Spleen (tissue), 11 donors: ENCODE data around the gene PBX1. TPM values are rescaled to one million over a fixed set of nuclear protein-coding genes. Genes with fewer than 3 reads are reported as not detected.

Experiments used
- DNase-seq: peaks from one replicate; pipeline ENCODE4 v3.0.0-alpha.2; 2020
- H3K27ac ChIP-seq, 8 donors: fragments of 200-600 bp; sonication (generic) in 7 of 8; 1 replicate in 4 of 8; 2 replicates in 4 of 8; pipeline versions ENCODE4 v1.5.0 to v1.8.0; 2016 to 2021; ENCODE audit warnings: inconsistent platforms in 4 of 8, mild to moderate bottlenecking in 4 of 8, moderate library complexity in 1 of 8
- H3K27me3 ChIP-seq, 7 donors: fragments of 200-600 bp; sonication (generic) in 6 of 7; replicated peaks in 1 of 7; 1 replicate in 4 of 7; 2 replicates in 3 of 7; pipeline versions ENCODE4 v1.5.0 to v1.8.0; 2016 to 2021; ENCODE audit warnings: inconsistent platforms in 3 of 7, mild to moderate bottlenecking in 1 of 7
- H3K36me3 ChIP-seq, 6 donors: fragments of 200-600 bp; sonication (generic) in 5 of 6; 1 replicate in 4 of 6; 2 replicates in 2 of 6; pipeline versions ENCODE4 v1.5.0 to v1.8.0; 2016 to 2021; ENCODE audit warnings: inconsistent platforms in 2 of 6
- H3K4me1 ChIP-seq, 6 donors: fragments of 200-600 bp; sonication (generic) in 5 of 6; 1 replicate in 3 of 6; 2 replicates in 3 of 6; pipeline versions ENCODE4 v1.5.0 to v1.8.0; 2016 to 2021; ENCODE audit warnings: inconsistent platforms in 3 of 6
- H3K4me3 ChIP-seq, 8 donors: fragments of 200-600 bp; sonication (generic) in 7 of 8; 1 replicate in 4 of 8; 2 replicates in 4 of 8; pipeline versions ENCODE4 v1.5.0 to v1.8.0; 2016 to 2021; ENCODE audit warnings: inconsistent platforms in 4 of 8, mild to moderate bottlenecking in 4 of 8, moderate library complexity in 2 of 8
- H3K9me3 ChIP-seq, 8 donors: fragments of 200-600 bp; sonication (generic) in 7 of 8; 1 replicate in 4 of 8; 2 replicates in 4 of 8; pipeline versions ENCODE4 v1.5.0 to v1.8.0; 2016 to 2021; ENCODE audit warnings: inconsistent platforms in 4 of 8
- CTCF ChIP-seq, 11 experiments: fragments of 200-600 bp in 7 of 11; fragments of 450-650 bp in 4 of 11; sonication (generic) in 4 of 11; IDR thresholded peaks in 8 of 11; conservative IDR thresholded peaks in 3 of 11; 1 replicate in 7 of 11; 2 replicates in 4 of 11; pipeline versions ENCODE4 v1.4.0 to v1.8.0; 2016 to 2021; ENCODE audit warnings: antibody characterized with exemption in 11 of 11, inconsistent platforms in 4 of 11, mild to moderate bottlenecking in 1 of 11
- POLR2A ChIP-seq, 3 donors: fragments of 450-650 bp; IDR thresholded peaks; one replicate each; pipeline ENCODE4 v1.5.1; 2017; ENCODE audit warnings: antibody characterized with exemption in 3 of 3, mild to moderate bottlenecking in 1 of 3
- POLR2AphosphoS5 ChIP-seq, 3 donors: sonication (generic); formaldehyde crosslinking; IDR thresholded peaks; one replicate each; pipeline ENCODE4 v1.5.1; 2017; ENCODE audit warnings: antibody characterized with exemption in 3 of 3
- WGBS, 5 donors: extraction: QIAGEN DNeasy Blood & Tissue Kit in 3 of 5; methylation state at CpG; one replicate each; pipeline versions ENCODE4 v1.1.5 to v1.1.7; 2013 to 2018; 5-methylcytosine and 5-hydroxymethylcytosine counted together
- intact Hi-C: fragments of 100-400 bp; cut with DNase I; formaldehyde crosslinking; loops from one replicate; pipeline ENCODE4 v1.15.0; 2023; ENCODE audit warnings: low total_unique reads
- polyA plus RNA-seq, 3 donors: library from polyadenylated mRNA; stranded (reverse); fragments of 200-250 nt; gene quantifications; one replicate each; pipeline ENCODE4 v1.2.1, GENCODE V29; 2013
- total RNA-seq, 7 donors: library from RNA; depleted of rRNA in 3 of 7; stranded (reverse); fragments of >200 nt in 3 of 7; fragmentation: NEBNext Ultra II Directional in 4 of 7; extraction: Animal tissue kit (Norgen Biotek cat#: 25700) in 4 of 7; gene quantifications; one replicate each; pipeline versions ENCODE4 v1.1.0 to v1.2.1, GENCODE V29; 2016 to 2021
- donor health status: healthy with polysubstance abuse.
- donor health status: DM: no; HTN: no; CAD: no; lungs with moderate emphysema.
- donor health status: DM: no; HTN: no; CAD: no.
- donor health status: Bipolar disorder and iron deficiency.
- donor health status: healthy.
- donor health status: DM: no; HTN: no; CAD: no.
- donor health status: DM: yes; HTN: yes; CAD: no.

The PBX1 gene
- total and polyA plus RNA-seq, 10 donors, result 3.4 to 79.5 (median 31.8) TPM

- no peak for DNase-seq
- H3K36me3 ChIP-seq, result no peaks in the 10 kb centered on the region
- no peaks in the 10 kb centered on the region for H3K4me1 ChIP-seq
- 88 to 95% (median 91%) methylated on average over 10 of the region's 10 CpGs for WGBS, 5 donors
- H3K27me3 ChIP-seq, result no peaks in the 10 kb centered on the region
- intact Hi-C loops, result no loop called here
- no peaks in the 10 kb centered on the region for H3K9me3 ChIP-seq
- H3K4me3 ChIP-seq, result no peak overlapping the region
- H3K27ac ChIP-seq, result no peak overlapping the region
- TF ChIP-seq POLR2A (IDR thresholded peaks at IDR 0.05) (no peak), POLR2AphosphoS5 (IDR thresholded peaks at IDR 0.05) (no peak), CTCF (IDR thresholded peaks at IDR 0.05 in 8 of 11, conservative IDR thresholded peaks at IDR 0.05 in 3 of 11) (no peak)
Measured at GRCh38 chr1:164739189-164739588, 180.2 kb downstream of the PBX1 start.

GRCh38 chr1:164740000-164740526, 181.1 kb downstream of the PBX1 start:
- no peaks in the 10 kb centered on the region for H3K27me3 ChIP-seq
- H3K4me3 ChIP-seq, result no peak overlapping the region
- TF ChIP-seq CTCF (IDR thresholded peaks at IDR 0.05 in 8 of 11, conservative IDR thresholded peaks at IDR 0.05 in 3 of 11), result no peak
- no peak for TF ChIP-seq POLR2A (IDR thresholded peaks at IDR 0.05)
- no peak for TF ChIP-seq POLR2AphosphoS5 (IDR thresholded peaks at IDR 0.05)
- no peaks in the 10 kb centered on the region for H3K4me1 ChIP-seq
- no peaks in the 10 kb centered on the region for H3K36me3 ChIP-seq
- no peaks in the 10 kb centered on the region for H3K9me3 ChIP-seq
- intact Hi-C loops, result no loop called here
- 94 to 96% (median 95%) methylated on average over 3 of the region's 3 CpGs for WGBS, 5 donors
- H3K27ac ChIP-seq, result no peak overlapping the region
- no peak for DNase-seq

GRCh38 chr1:164742745-164743144, 183.8 kb downstream of the PBX1 start:
- WGBS, 5 donors, result 66 to 87% (median 75%) methylated on average over 3 of the region's 3 CpGs
- Histone ChIP-seq H3K27ac (no peak overlapping the region), H3K27me3 (no peaks in the 10 kb centered on the region), H3K4me3 (no peak overlapping the region), H3K36me3 (no peaks in the 10 kb centered on the region), H3K9me3 (no peaks in the 10 kb centered on the region), H3K4me1 (peaks cover 0 to 11% (median 4%) of the 10 kb centered on the region in 6 donors)
- DNase-seq, result no peak
- TF ChIP-seq POLR2A (IDR thresholded peaks at IDR 0.05) (no peak), CTCF (IDR thresholded peaks at IDR 0.05 in 8 of 11, conservative IDR thresholded peaks at IDR 0.05 in 3 of 11) (no peak), POLR2AphosphoS5 (IDR thresholded peaks at IDR 0.05) (no peak)
- intact Hi-C loops, result no loop called here

DNA sequence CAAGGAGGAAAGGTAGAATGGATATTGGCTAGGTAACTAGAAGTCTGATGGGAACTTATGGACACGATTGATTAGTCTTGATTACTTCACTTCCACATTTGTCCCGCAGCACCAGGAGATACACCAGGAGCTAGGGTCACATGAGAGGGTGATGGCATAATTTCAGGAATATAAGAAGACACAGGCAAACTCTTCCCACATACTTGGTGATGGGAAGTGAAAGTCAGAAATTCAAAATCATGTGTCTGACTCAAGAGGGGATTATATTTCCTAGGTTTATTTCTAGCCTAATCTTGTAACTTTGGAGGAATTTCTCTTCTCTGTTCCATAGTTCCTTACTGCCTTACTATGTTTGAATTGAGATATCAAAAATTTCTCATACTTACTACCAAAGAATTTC, 185.0 kb downstream of the PBX1 start:
- no peak overlapping the region for H3K27ac ChIP-seq
- intact Hi-C loops, result no loop called here
- no peaks in the 10 kb centered on the region for H3K27me3 ChIP-seq
- H3K4me3 ChIP-seq, result no peak overlapping the region
- H3K4me1 ChIP-seq, result peaks cover 0 to 23% (median 7%) of the 10 kb centered on the region in 6 donors
- no peaks in the 10 kb centered on the region for H3K36me3 ChIP-seq
- WGBS, 5 donors, result 45 to 94% (median 87%) methylated on average over 2 of the region's 2 CpGs
- no peak for TF ChIP-seq POLR2A (IDR thresholded peaks at IDR 0.05)
- no peak for TF ChIP-seq POLR2AphosphoS5 (IDR thresholded peaks at IDR 0.05)
- no peak for TF ChIP-seq CTCF (IDR thresholded peaks at IDR 0.05 in 8 of 11, conservative IDR thresholded peaks at IDR 0.05 in 3 of 11)
- no peaks in the 10 kb centered on the region for H3K9me3 ChIP-seq
- DNase-seq, result no peak
